Activated effector memory CD4-positive, alpha-beta T cell treated with Interleukin-2 at 50 U/mL for 16 hours (primary cell): ENCODE results near the gene UBE2K.
"Not testable (repeated sequence)": the region's sequence is repeated elsewhere in the genome, so short reads cannot be mapped to it uniquely, and the experiment has no call there.

Source experiments
- DNase-seq: peaks from one replicate; pipeline ENCODE4 v3.0.0-alpha.2; 2020

UBE2K gene

GRCh38 chr4:39731908-39732307 is 34.0 kb downstream of the UBE2K start:
- no peak for DNase-seq

GRCh38 chr4:39732728-39733127 is 34.8 kb downstream of the UBE2K start:
- no peak for DNase-seq

- DNase-seq = not testable (repeated sequence)
These were observed 41.7 kb downstream of the UBE2K start for GRCh38 chr4:39739591-39739990.

- no peak for DNase-seq
These were observed 43.5 kb downstream of the UBE2K start for GRCh38 chr4:39741401-39741800.

DNA sequence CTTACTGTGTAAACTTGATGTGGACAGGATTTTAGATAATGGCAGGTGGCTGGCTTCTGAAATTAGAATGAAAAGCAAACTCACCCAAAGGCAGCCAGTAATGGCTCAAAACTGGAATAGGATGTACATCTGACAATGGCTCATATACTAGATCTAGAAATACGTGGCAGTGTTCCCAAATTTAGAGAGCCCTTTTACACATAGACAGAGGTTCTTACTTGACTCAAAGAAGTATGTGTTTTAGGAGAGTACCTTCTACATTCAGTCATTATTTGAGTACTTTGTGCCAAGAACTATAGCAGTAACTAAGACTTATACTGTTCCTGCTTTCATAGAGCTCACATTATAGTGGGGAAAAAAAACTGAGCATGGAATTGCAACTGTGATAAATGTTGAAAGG is 48.0 kb downstream of the UBE2K start:
- no peak for DNase-seq

DNA sequence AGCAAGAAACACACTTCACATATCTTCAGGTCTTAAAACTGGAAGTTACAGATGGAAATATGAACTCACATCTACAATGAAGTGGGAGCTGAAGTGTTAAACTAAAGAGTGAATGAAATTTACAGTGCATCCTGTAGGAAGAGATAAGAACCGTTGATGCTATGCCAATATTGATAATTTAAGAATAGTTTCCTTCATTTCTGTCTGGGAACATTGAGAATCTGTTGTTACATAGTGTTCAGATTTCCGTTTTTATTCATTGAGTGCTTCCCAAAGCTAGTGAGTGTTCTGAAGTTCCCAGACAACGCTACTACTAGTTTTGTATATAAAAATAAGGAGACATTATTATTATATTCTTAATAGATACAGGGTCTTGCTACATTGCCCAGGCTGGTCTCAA is 52.3 kb downstream of the UBE2K start:
- DNase-seq = no peak

DNA sequence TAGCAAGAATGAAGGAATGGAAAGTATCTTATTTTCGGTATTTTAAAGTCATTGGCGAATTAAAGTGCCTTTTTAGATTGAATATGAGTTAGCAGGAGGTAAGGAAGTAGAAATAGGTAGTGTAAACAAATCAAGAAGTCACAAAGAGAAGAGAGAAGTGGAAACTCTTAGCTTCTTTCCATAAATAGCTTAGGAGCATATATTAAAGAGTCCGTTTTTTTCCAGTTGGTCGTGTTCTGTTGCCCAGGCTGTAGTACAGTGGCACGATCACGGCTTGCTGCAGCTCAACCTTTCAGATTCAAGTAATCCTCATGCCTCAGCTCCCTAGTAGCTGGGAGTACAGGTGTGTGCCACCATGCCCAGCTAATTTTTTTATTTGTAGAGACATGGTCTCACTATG is 56.4 kb downstream of the UBE2K start:
- no peak for DNase-seq

GRCh38 chr4:39756159-39756558 is 58.2 kb downstream of the UBE2K start:
- DNase-seq = no peak

DNA sequence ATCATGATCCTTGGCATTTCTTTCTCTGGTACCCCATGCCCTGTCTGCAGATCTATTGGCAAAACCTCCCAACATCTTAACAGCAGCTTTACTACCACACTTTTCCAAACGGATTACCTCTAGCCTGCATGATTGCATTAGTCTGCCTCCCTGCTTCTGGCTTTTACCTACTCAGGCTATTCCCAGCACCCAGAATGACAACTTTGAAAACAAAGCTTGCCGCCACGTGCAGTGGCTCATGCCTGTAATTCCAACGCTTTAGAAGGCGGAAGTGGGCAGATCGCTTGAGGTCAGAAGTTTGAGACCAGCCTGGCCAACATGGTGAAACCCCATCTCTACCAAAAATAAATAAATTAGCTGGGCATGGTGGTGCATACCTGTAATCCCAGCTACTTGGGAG is 60.2 kb downstream of the UBE2K start:
- no peak for DNase-seq

- no peak for DNase-seq
These were observed 61.6 kb downstream of the UBE2K start for GRCh38 chr4:39759569-39759968.

DNA sequence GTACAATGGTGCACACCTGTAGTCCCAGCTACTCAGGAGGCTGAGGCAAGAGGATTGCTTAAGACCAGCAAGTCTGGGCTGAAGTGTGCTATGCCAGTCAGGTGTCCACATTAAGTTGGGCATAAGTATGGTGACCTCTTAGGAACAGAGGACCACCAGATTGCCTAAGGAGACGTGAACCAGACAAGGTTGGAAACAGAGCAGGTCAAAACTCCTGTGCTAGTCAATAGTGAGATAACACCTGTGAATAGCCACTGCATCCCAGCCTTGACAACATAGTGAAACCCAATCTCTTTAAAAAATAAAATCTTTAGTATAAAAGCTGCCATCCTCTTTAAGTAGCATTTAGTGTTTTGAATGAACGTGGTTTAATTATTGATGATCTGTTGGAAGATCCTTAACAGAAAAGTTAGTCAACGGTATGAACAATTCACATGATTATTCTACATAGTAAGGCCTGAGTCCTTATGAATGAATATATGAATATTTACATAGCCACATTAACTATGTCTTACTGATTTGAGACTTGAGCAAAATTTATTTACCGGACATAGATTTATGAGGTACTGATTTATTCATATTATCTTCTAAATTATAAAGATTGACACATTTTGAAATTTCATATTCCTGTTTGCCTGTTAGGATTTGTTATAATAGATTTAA is 63.2 kb downstream of the UBE2K start:
- DNase-seq = no peak

DNA sequence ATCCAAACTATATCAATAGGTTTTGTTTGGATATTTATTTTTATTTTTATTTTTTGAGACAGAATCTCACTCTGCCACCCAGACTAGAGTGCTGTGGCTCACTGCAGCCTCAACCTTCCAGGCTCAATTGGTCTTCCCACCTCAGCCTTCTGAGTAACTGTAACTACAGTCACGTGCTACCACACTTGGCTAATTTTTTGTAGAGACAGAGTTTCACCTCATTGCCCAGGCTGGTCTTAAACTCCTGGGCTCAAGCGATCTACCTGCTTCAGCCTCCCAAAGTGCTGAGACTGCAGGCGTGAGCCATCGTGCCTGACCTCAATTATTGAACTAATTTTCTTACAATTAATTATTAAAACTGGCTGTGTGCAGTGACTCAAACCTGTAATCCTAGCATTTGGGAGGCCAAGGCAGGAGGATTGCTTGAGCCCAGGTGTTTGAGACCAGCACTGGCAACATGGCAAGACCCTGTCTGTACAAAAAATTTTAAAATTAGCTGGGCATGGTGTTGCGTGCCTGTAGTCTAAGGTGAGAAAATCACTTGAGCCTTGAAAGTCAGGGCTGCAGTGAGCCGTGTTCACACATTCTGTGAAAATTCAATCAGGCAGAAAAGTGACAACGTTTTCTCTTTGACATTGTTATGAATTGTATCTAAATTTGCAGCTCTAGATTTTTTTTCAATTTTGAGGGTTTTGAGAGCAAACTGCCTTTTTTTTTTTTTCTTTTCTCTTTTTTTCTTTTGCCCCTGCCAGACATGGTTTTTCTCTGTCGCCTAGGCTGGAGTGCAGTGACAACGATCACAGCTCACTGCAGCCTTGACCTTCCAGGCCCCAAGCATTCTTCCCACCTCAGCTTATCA is 66.0 kb downstream of the UBE2K start:
- no peak for DNase-seq

GRCh38 chr4:39770005-39770404 is 72.1 kb downstream of the UBE2K start:
- DNase-seq = no peak

GRCh38 chr4:39770471-39770870 is 72.5 kb downstream of the UBE2K start:
- no peak for DNase-seq

GRCh38 chr4:39770969-39771724 is 73.2 kb downstream of the UBE2K start:
- DNase-seq = no peak

DNA sequence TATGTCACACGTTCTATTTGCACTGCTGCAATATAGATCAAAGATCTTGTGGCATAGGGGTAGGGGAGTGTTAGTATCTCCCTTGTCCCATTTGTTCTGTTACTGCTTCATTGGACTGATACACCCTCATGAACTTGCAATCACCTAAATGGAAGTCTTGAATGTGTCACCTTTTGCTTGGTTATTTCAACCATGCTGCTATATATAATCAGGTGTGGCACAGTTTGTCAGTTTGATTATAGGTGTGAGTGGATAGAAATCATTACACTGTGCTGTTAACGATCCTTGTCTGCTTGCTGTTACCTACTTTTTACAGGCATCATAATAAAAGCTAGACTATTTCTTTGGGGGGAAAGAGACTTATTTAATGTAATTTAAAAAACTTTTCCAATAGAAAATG is 84.1 kb downstream of the UBE2K start:
- DNase-seq = not testable (repeated sequence)

GRCh38 chr4:39785083-39785482 is 87.1 kb downstream of the UBE2K start:
- no peak for DNase-seq

DNA sequence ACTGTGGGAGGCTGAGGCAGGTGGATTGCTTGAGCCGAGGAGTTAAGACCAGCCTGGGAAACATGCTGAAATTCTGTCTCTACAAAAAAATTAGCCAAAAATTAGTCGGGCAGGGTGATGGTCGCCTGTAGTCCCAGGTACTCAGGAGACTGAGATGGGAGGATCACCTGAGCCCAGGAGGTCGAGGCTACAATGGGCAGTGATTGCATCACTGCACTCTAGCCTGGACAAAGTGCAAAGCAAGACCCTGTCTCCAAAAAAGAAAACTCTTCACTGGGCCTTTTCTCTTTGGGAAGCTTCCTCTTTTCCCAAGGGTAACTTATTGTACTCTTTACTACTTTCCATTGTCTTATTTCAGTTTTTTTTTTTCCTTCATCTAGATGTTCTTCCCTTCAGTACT is 88.9 kb downstream of the UBE2K start:
- no peak for DNase-seq

- no peak for DNase-seq
These were observed 94.2 kb downstream of the UBE2K start for GRCh38 chr4:39792128-39792527.

DNA sequence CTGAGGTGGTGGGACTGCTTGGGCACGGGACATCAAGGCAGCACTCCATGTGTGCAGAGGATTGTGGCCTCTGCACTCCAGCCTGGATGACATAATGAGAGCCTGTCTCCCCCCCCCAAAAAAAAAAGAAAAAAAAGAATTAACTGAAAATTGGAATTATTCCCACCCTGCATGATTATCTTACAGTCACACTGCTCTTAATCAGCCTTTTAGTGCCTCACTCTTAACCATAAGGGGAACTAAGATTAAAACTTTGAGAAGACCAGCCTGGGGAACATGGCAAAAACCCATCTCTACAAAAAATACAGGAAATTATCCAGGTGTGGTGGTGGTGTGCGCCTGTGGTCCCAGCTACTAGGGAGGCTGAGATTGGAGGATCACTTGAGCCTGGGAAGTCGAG is 94.6 kb downstream of the UBE2K start:
- DNase-seq = no peak

DNA sequence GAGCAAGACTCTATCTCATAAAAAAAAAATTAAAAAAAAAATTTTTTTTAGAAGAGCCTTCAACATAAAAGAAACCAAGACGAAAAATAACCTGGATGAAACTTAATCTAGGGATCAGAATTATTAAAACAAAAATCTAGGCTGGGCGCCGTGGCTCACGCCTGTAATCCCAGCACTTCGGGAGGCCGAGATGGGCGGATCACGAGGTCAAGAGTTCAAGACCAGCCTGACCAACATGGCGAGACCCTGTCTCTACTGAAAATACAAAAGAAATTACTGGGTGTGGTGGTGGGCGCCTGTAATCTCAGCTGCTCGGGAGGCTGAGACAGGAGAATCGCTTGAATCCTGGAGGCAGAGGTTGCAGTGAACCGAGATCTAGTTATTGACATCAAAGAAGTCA is 95.0 kb downstream of the UBE2K start:
- not testable (repeated sequence) for DNase-seq

DNA sequence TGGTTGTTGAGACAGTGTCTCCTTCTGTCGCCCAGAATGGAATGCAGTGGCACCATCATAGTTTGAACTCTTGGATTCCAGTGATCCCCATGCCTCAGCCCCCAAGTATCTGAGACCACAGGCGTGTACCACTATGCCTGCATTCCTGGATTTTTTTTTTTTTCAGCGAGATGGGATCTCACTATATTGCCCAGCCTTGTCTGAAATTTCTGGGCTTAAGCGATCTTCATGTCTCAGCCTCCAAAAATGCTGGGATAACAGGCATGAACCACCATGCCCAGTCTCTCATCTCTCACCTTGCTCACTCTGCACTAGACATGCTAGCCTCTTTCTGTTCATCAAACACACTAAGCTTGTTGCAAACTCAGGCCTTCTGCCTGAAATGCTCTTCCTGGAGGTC is 104.1 kb downstream of the UBE2K start:
- DNase-seq = no peak

- no peak for DNase-seq
These were observed 110.4 kb downstream of the UBE2K start for GRCh38 chr4:39808231-39808749.

GRCh38 chr4:39812500-39812899 is 114.6 kb downstream of the UBE2K start:
- no peak for DNase-seq
